ENCODE results near the gene FAM151B. TPM values are rescaled to one million over a fixed set of nuclear protein-coding genes. Genes with fewer than 3 reads are reported as not detected.

FAM151B gene
- total RNA-seq, 1 donor: 5.6 TPM

DNA sequence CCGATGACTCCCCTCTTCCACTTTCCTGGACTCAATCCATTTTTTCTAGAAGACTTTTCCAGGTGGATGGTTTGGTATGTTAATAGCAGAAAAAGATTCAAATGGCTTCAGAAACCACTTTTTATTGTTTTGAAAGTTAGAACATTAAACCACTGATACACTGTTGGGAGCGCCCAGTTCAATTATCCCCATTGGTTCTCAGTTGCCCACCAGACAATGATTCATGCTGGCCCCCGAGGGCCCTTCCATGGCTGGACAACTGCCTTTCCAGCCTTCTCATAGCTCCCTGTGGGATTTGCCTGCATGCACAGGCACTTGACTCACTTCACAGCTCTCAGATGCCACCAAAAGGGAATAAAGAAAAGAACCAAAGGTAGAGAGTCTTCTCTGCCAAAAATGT, 103.5 kb downstream of the FAM151B start:
- no peaks in the 10 kb centered on the region for H3K27me3 ChIP-seq (ENCODE audit: insufficient read depth, low read length)

DNA sequence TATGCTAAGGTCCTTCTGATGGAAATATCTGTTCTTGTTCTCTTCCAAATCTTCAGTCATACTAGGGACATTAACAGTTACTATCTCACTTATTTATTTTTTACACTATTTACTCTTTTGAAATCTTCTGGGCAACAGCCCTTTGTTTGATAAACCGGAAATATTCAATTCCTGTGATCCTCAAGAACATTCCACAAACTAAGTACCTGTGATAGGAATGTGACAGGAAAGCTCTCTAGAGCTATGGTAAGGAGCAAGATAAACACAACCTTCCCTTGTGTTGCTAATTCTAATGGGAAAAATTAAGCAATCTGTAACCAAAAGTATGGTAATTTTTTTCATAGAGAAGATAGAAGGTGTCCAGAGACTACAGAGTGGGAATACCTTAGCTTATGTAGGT, 104.2 kb downstream of the FAM151B start:
- no peaks in the 10 kb centered on the region for H3K27me3 ChIP-seq (ENCODE audit: insufficient read depth, low read length)
- H3K4me1 ChIP-seq (ENCODE audit: insufficient read depth, low read length): no peaks in the 10 kb centered on the region
- H3K4me3 ChIP-seq (ENCODE audit: low read length): no peak overlapping the region
- no peaks in the 10 kb centered on the region for H3K9me3 ChIP-seq (ENCODE audit: low read depth, low read length)

More for the DNA sequence above, 103.5 kb downstream of the FAM151B start:
- Histone ChIP-seq H3K9me3 (ENCODE audit: low read depth, low read length) (no peaks in the 10 kb centered on the region), H3K4me1 (ENCODE audit: insufficient read depth, low read length) (no peaks in the 10 kb centered on the region), H3K4me3 (ENCODE audit: low read length) (no peak overlapping the region)

Other genes with a start within 250 kb of the FAM151B start
- 70.2 TPM for gene SERINC5, start 232.1 kb upstream of the FAM151B start, total RNA-seq
- gene SPZ1, start 168.1 kb upstream of the FAM151B start, total RNA-seq: not detected
- 30.9 TPM for gene ZFYVE16, start 80.0 kb upstream of the FAM151B start, total RNA-seq
- 0.10 TPM for gene ANKRD34B, start 82.2 kb downstream of the FAM151B start, total RNA-seq
- 15.8 TPM for gene MSH3, start 166.6 kb downstream of the FAM151B start, total RNA-seq
- 7.7 TPM for gene DHFR, start 166.9 kb downstream of the FAM151B start, total RNA-seq